Activated CD8-positive, alpha-beta T cell treated with anti-CD3 and anti-CD28 coated beads, Interleukin-2, amount 10 ng/mL, durations not matched to agents 7 days and 5 days (primary cell): Measurements from ENCODE around the gene TWIST2. TPM values are rescaled to one million over a fixed set of nuclear protein-coding genes. Genes with fewer than 3 reads are reported as not detected.

Experiments
- ATAC-seq: fragments of 150-1000 bp; cut with Tn5 transposase; one replicate; pipeline ENCODE4 v1.10.0; 2021; ENCODE audit warnings: moderate library complexity
- CTCF ChIA-PET: fragments of 350-600 bp; sonication (Branson Sonifier 250); formaldehyde crosslinking; loops from one replicate; lab custom pipeline; 2021; ENCODE audit warnings: antibody characterized with exemption; lab: Charles Lee
- POLR2A ChIA-PET: fragments of 350-600 bp; sonication (Branson Sonifier 250); formaldehyde crosslinking; loops from one replicate; lab custom pipeline; 2021; ENCODE audit warnings: antibody characterized with exemption; lab: Charles Lee
- DNase-seq: peaks from one replicate; pipeline ENCODE4 v3.0.0-alpha.2; 2020
- H3K27ac Mint-ChIP-seq: one replicate; pipeline ENCODE4 v1.8.0; 2021; ENCODE audit warnings: mild to moderate bottlenecking, mixed read lengths
- H3K27me3 Mint-ChIP-seq: one replicate; pipeline ENCODE4 v1.8.0; 2021; ENCODE audit warnings: low read depth, mixed read lengths
- H3K36me3 Mint-ChIP-seq: one replicate; pipeline ENCODE4 v1.8.0; 2021; ENCODE audit warnings: low read depth, mixed read lengths
- H3K4me1 Mint-ChIP-seq: one replicate; pipeline ENCODE4 v1.8.0; 2021; ENCODE audit warnings: low read depth, mixed read lengths
- H3K4me3 Mint-ChIP-seq: one replicate; pipeline ENCODE4 v1.8.0; 2021; ENCODE audit warnings: mild to moderate bottlenecking, mixed read lengths
- H3K9me3 Mint-ChIP-seq: one replicate; pipeline ENCODE4 v1.8.0; 2022; ENCODE audit warnings: mixed read lengths; ENCODE audit not compliant: insufficient read depth
- total RNA-seq, 2 experiments: library from RNA; stranded (reverse); gene quantifications; one replicate each; pipeline ENCODE4 v1.2.3, GENCODE V29; 2021

The TWIST2 gene
- total RNA-seq, 2 experiments from 2014 or later, result not detected

DNA sequence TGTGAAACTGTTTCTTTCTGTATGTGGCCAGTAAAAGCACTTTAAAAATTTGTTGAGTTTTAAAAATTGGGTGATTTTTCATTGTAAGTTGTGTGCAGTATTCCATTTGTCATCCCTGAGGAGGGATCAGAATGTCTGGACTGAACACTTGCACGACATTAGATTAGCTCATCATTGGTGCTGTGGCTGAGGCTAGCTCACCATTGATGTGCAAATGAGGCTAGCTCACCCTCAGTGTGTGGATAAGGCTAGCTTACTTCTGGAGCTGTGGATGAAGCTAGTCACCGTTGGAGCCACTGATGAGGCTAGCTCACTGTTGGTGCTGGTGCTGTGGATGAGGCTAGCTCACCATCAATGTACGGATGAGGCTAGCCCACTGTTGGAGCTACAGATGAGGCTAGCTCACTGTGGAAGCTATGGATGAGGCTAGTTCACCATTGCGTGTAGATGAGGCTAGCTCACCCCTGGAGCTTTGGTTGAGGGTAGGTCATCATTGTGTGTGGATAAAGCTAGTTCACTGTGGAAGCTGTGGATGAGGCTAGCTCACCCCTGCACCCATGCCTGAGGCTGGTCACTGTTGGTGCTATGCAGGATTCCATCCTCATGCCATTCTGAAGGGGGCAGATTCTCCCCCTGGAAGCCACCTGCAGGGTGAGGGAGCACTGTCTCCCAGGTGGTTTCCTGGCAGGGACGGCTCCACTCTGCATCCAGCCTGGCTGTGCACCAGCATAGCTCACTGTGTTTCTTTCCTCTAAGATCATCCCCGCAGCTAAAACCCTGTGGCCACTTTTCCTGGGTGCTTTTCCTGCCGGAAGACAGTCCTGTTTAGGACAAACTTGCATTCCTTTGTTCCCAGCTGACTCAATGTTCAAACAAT, 101.1 kb downstream of the TWIST2 start:
- ATAC-seq, result no peak

DNA sequence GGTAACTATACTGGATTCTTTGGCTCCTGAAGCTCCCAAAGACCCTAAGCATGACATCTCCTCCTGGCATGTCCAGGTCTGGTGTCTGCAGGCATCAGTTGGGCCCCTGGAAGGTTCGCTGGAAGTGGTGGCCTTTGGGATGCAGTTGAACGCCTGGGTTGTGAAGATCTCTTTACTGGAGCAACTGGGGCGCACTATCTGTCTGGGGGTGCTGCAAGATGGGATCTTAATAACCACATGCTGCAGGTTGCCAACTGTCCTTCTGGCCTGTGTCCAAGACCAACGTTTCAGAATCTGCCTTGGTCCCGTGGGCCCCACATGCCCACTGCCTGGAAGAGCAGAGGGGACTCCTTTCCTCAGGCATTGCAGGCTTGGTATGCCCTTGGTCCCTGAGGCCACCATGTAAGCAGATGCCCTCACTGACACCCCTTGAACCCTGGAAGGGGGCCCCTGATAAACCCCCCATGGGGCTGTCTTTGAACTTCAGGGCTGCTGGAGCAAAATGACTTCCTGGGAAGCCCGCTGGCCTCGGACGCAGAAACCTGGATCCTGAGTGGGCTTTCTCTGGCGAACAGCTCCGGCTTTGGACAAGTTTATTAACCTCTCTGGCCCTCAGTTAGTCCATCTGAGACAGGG, 101.9 kb downstream of the TWIST2 start:
- POLR2A ChIA-PET, result no interaction called here
- H3K9me3 Mint-ChIP-seq, result no peaks in the 10 kb centered on the region
- H3K4me3 Mint-ChIP-seq, result no peak overlapping the region
- no peak for DNase-seq
- peaks cover 10% of the 10 kb centered on the region for H3K27me3 Mint-ChIP-seq
- CTCF ChIA-PET, result no interaction called here
- H3K36me3 Mint-ChIP-seq, result no peaks in the 10 kb centered on the region
- peaks cover 14% of the 10 kb centered on the region for H3K4me1 Mint-ChIP-seq
- H3K27ac Mint-ChIP-seq, result no peak overlapping the region
- no peak for ATAC-seq

More for the DNA sequence above, 101.1 kb downstream of the TWIST2 start:
- no peaks in the 10 kb centered on the region for H3K9me3 Mint-ChIP-seq
- H3K4me3 Mint-ChIP-seq, result no peak overlapping the region
- CTCF ChIA-PET, result interaction anchor here (1.5 kb wide), 1 partner anchor 20 kb away, joined by 4 read pairs; no protein-coding TSS in a partner anchor
- POLR2A ChIA-PET, result no interaction called here
- H3K27ac Mint-ChIP-seq, result no peak overlapping the region
- H3K36me3 Mint-ChIP-seq, result no peaks in the 10 kb centered on the region
- H3K27me3 Mint-ChIP-seq, result peaks cover 6% of the 10 kb centered on the region
- H3K4me1 Mint-ChIP-seq, result peaks cover 14% of the 10 kb centered on the region
- DNase-seq, result peak; percentile 19

DNA sequence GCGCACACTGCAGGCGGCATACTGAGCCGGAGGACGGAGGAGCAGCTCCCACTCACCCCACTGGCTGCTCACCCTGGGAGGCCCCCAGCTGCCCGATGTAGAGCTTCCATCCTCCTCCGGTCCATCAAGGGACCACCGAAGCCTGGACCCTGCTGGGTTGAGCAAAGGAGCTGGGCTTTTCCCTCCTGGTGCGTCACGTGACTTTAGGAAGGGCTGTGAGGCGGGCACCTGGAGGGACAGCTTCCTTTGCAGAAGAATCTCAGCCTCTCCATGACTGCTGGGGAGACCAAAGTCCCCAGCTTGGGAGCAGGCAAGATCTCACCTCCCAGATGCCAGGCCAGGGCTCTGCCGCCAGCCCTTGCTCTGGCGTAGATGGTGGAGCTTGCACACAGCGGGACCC, 102.7 kb downstream of the TWIST2 start:
- Mint-ChIP-seq H3K4me1 (peaks cover 14% of the 10 kb centered on the region), H3K4me3 (no peak overlapping the region), H3K27ac (no peak overlapping the region), H3K27me3 (peaks cover 14% of the 10 kb centered on the region), H3K36me3 (no peaks in the 10 kb centered on the region), H3K9me3 (no peaks in the 10 kb centered on the region)
- ChIA-PET CTCF (interaction anchor here (0.9 kb wide), 1 partner anchor 20 kb away, joined by 3 read pairs; no protein-coding TSS in a partner anchor), POLR2A (no interaction called here)
- DNase-seq (no peak), ATAC-seq (no peak)

DNA sequence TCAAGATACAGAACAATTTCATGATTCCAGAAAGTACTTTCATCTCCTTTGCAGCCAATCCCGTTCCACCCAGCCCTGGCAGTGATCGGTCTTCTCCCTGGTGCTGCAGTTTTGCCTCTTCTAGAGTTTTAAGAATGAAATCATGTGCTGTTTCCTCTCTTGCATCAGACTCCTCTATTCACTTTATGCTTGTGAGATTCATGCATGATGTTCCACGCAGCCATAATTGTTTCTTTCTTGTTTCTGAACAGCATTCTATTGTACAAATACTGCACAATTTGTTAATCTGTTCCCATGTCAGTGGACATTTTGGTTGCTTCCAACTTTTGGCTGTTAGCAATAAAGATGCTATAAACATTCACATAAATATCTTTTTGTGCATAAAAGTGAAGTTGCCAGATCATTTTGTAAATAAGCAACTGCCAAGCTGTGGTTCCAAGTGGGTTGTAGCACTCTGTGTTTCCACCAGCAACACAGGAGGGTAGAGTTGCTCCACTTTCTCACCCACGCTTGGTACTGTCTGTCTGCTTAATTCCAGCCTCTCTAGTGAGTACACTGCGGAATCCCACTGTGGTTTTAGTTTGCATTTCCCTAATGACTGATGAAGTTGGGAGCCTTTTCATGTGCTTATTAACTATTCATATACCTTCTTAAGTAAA, 104.5 kb downstream of the TWIST2 start:
- DNase-seq (no peak), ATAC-seq (no peak)
- ChIA-PET CTCF (no interaction called here), POLR2A (no interaction called here)
- Mint-ChIP-seq H3K27me3 (peaks cover 16% of the 10 kb centered on the region), H3K9me3 (no peaks in the 10 kb centered on the region), H3K27ac (no peak overlapping the region), H3K4me3 (no peak overlapping the region), H3K36me3 (no peaks in the 10 kb centered on the region), H3K4me1 (peaks cover 14% of the 10 kb centered on the region)

DNA sequence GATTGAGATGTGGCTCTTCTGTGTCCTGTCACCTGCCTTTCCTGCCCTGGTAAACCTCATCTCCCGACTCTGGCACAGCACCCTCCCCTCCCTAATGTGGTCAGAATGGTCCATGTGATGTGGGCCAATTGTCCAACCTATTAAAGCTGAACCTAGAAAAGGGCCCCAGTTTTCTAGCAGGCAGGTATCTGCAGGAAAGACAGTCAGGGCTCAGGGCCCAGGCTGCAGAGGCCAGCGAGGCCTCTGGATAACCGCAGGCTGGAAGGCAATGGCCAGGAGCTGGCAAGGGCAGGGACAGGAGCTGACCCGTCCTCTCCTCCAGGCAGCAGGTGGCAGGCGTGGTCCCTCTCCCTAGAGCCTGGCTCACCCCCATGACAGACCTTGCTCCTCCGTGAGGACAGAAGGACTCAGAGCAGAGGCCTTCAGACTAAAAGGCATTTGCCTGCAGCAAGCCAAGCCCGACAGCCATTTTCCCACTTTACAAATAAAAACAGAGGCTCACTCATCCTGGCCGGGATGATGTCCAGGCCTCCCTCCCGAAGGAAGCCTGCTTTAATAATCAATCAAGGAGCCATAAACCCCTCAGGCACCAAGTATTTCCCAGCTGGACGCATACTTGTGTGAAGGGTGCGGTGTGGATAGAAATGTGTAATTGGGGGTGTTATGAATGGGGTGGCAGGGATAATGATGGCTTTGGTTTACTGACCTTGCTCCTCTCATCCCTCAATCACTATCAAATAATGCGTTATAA, 107.1 kb downstream of the TWIST2 start:
- no peak overlapping the region for H3K4me3 Mint-ChIP-seq

DNA sequence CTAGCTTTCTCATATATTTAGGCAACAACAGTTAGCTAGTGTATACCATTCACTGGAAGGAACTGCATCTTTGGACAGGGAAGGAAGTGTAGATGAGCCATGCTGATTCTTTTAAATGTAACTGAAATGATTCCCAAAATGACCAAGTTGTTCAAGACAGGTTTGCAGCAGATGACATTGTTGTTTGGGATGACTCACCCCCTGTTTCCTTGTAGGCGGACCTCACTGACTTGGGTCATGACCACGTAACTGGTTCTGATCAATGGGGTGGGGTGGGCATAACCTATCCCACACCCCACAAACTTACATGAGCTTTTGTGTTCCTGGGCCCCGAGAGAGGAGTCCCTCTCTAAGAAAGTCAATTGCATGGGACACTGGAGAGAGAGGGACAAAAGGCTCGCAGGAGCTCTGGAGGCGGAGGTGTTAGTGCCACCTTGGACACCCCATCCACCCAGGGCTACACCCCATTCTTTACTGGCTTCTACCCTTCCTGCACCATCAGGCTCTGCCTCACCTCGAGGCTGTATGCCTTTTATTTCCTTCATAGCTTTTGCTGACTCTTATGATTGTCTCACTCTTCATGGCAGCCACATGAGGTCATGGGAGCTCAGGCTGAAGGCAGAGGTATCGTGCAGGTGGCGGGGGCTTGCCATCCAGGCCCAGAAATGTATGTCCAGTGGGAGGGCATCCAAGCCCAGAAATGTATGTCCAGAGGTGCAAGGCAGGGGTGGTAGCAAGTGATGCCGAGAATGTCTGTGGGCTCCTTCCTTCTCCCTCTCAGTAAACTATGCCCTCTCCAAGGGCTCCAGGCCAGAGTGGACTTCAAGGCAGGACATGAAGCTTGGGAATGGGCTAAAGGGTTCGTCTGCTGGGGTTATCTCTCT, 108.0 kb downstream of the TWIST2 start:
- ATAC-seq, result no peak
- Mint-ChIP-seq H3K9me3 (no peaks in the 10 kb centered on the region), H3K4me1 (no peaks in the 10 kb centered on the region), H3K27me3 (peaks cover 32% of the 10 kb centered on the region), H3K27ac (no peak overlapping the region), H3K4me3 (no peak overlapping the region), H3K36me3 (no peaks in the 10 kb centered on the region)
- POLR2A ChIA-PET, result no interaction called here
- no peak for DNase-seq
- CTCF ChIA-PET, result no interaction called here

More for the DNA sequence above, 107.1 kb downstream of the TWIST2 start:
- ChIA-PET POLR2A (no interaction called here), CTCF (no interaction called here)
- ATAC-seq, result no peak
- no peak for DNase-seq
- H3K4me1 Mint-ChIP-seq, result no peaks in the 10 kb centered on the region
- H3K27me3 Mint-ChIP-seq, result peaks cover 32% of the 10 kb centered on the region
- no peaks in the 10 kb centered on the region for H3K9me3 Mint-ChIP-seq
- no peaks in the 10 kb centered on the region for H3K36me3 Mint-ChIP-seq
- no peak overlapping the region for H3K27ac Mint-ChIP-seq

DNA sequence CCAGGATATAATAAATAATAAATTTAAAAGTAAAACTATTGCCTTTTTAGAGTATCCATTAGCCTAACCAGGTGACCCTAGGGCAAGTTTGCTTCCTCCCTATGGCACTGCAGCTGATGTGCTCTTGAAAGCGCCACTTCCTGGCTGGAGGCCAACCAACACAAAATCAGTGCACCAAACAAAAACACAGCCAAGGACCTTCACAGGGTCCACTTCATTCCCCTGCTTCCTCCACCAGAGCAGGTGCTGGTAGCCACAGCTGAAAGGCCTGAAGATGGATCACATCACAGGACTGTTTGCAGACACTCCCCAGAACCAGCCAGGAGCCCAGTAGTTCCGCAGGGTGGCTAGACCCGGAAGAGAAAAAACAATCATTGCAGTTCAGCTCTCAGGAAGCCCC, 108.8 kb downstream of the TWIST2 start:
- Mint-ChIP-seq H3K4me3 (no peak overlapping the region), H3K4me1 (no peaks in the 10 kb centered on the region), H3K36me3 (no peaks in the 10 kb centered on the region), H3K27me3 (peaks cover 32% of the 10 kb centered on the region), H3K9me3 (no peaks in the 10 kb centered on the region), H3K27ac (no peak overlapping the region)
- ChIA-PET POLR2A (interaction anchor here (0.6 kb wide), 1 partner anchor 1609 kb away, joined by 3 read pairs; no protein-coding TSS in a partner anchor), CTCF (no interaction called here)
- ATAC-seq (no peak), DNase-seq (no peak)
